Spleen (tissue), 11 donors: ENCODE measurements around the gene ZNF502. TPM values are rescaled to one million over a fixed set of nuclear protein-coding genes. Genes with fewer than 3 reads are reported as not detected.

Experiments
- DNase-seq: peaks from one replicate; pipeline ENCODE4 v3.0.0-alpha.2; 2020
- H3K27ac ChIP-seq, 8 donors: fragments of 200-600 bp; sonication (generic) in 7 of 8; 1 replicate in 4 of 8; 2 replicates in 4 of 8; pipeline versions ENCODE4 v1.5.0 to v1.8.0; 2016 to 2021; ENCODE audit warnings: inconsistent platforms in 4 of 8, mild to moderate bottlenecking in 4 of 8, moderate library complexity in 1 of 8
- H3K27me3 ChIP-seq, 7 donors: fragments of 200-600 bp; sonication (generic) in 6 of 7; replicated peaks in 1 of 7; 1 replicate in 4 of 7; 2 replicates in 3 of 7; pipeline versions ENCODE4 v1.5.0 to v1.8.0; 2016 to 2021; ENCODE audit warnings: inconsistent platforms in 3 of 7, mild to moderate bottlenecking in 1 of 7
- H3K36me3 ChIP-seq, 6 donors: fragments of 200-600 bp; sonication (generic) in 5 of 6; 1 replicate in 4 of 6; 2 replicates in 2 of 6; pipeline versions ENCODE4 v1.5.0 to v1.8.0; 2016 to 2021; ENCODE audit warnings: inconsistent platforms in 2 of 6
- H3K4me1 ChIP-seq, 6 donors: fragments of 200-600 bp; sonication (generic) in 5 of 6; 1 replicate in 3 of 6; 2 replicates in 3 of 6; pipeline versions ENCODE4 v1.5.0 to v1.8.0; 2016 to 2021; ENCODE audit warnings: inconsistent platforms in 3 of 6
- H3K4me3 ChIP-seq, 8 donors: fragments of 200-600 bp; sonication (generic) in 7 of 8; 1 replicate in 4 of 8; 2 replicates in 4 of 8; pipeline versions ENCODE4 v1.5.0 to v1.8.0; 2016 to 2021; ENCODE audit warnings: inconsistent platforms in 4 of 8, mild to moderate bottlenecking in 4 of 8, moderate library complexity in 2 of 8
- H3K9me3 ChIP-seq, 8 donors: fragments of 200-600 bp; sonication (generic) in 7 of 8; 1 replicate in 4 of 8; 2 replicates in 4 of 8; pipeline versions ENCODE4 v1.5.0 to v1.8.0; 2016 to 2021; ENCODE audit warnings: inconsistent platforms in 4 of 8
- POLR2A ChIP-seq, 3 donors: fragments of 450-650 bp; IDR thresholded peaks; one replicate each; pipeline ENCODE4 v1.5.1; 2017; ENCODE audit warnings: antibody characterized with exemption in 3 of 3, mild to moderate bottlenecking in 1 of 3
- POLR2AphosphoS5 ChIP-seq, 3 donors: sonication (generic); formaldehyde crosslinking; IDR thresholded peaks; one replicate each; pipeline ENCODE4 v1.5.1; 2017; ENCODE audit warnings: antibody characterized with exemption in 3 of 3
- WGBS, 5 donors: extraction: QIAGEN DNeasy Blood & Tissue Kit in 3 of 5; methylation state at CpG; one replicate each; pipeline versions ENCODE4 v1.1.5 to v1.1.7; 2013 to 2018; 5-methylcytosine and 5-hydroxymethylcytosine counted together
- intact Hi-C: fragments of 100-400 bp; cut with DNase I; formaldehyde crosslinking; loops from one replicate; pipeline ENCODE4 v1.15.0; 2023; ENCODE audit warnings: low total_unique reads
- polyA plus RNA-seq, 3 donors: library from polyadenylated mRNA; stranded (reverse); fragments of 200-250 nt; gene quantifications; one replicate each; pipeline ENCODE4 v1.2.1, GENCODE V29; 2013
- total RNA-seq, 7 donors: library from RNA; depleted of rRNA in 3 of 7; stranded (reverse); fragments of >200 nt in 3 of 7; fragmentation: NEBNext Ultra II Directional in 4 of 7; extraction: Animal tissue kit (Norgen Biotek cat#: 25700) in 4 of 7; gene quantifications; one replicate each; pipeline versions ENCODE4 v1.1.0 to v1.2.1, GENCODE V29; 2016 to 2021
- TF ChIP-seq, protein P1 (sequence below), 11 experiments: fragments of 200-600 bp in 7 of 11; fragments of 450-650 bp in 4 of 11; sonication (generic) in 4 of 11; IDR thresholded peaks in 8 of 11; conservative IDR thresholded peaks in 3 of 11; 1 replicate in 7 of 11; 2 replicates in 4 of 11; pipeline versions ENCODE4 v1.4.0 to v1.8.0; 2016 to 2021; ENCODE audit warnings: antibody characterized with exemption in 11 of 11, inconsistent platforms in 4 of 11, mild to moderate bottlenecking in 1 of 11
- donor health status: healthy with polysubstance abuse.
- donor health status: DM: no; HTN: no; CAD: no; lungs with moderate emphysema.
- donor health status: DM: no; HTN: no; CAD: no.
- donor health status: Bipolar disorder and iron deficiency.
- donor health status: healthy.
- donor health status: DM: no; HTN: no; CAD: no.
- donor health status: DM: yes; HTN: yes; CAD: no.

The ZNF502 gene
- total and polyA plus RNA-seq, 10 donors = 2.8 to 5.9 (median 4.2) TPM

DNA sequence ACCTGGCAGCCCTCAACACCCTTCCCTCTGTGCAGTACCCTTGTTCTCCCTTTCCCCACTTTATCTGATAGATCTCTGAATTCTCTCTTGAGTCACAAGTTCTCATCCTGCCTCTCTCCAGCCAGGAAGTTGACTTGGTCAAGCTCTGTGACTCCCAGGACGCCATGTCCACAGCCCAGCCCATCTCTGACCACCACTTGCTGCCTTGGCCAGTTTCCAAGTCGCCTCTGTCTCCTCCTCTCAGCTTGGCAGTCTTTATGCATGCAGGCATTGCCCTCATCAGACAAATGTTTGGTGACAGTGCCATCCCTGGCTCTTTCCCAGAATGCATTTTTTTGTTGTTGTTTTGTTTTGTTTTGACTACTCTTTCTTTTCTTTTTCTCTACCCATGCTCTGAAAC is 38.2 kb upstream of the ZNF502 start:
- intact Hi-C loops = no loop called here
- Histone ChIP-seq H3K4me3 (no peak overlapping the region), H3K27me3 (no peaks in the 10 kb centered on the region), H3K4me1 (no peaks in the 10 kb centered on the region), H3K27ac (no peak overlapping the region), H3K9me3 (peaks cover 0 to 32% (median 4%) of the 10 kb centered on the region in 8 donors), H3K36me3 (no peaks in the 10 kb centered on the region)
- DNase-seq = no peak
- 54 to 77% (median 57%) methylated on average over 2 of the region's 2 CpGs for WGBS, 5 donors
- TF ChIP-seq, protein P1, sequence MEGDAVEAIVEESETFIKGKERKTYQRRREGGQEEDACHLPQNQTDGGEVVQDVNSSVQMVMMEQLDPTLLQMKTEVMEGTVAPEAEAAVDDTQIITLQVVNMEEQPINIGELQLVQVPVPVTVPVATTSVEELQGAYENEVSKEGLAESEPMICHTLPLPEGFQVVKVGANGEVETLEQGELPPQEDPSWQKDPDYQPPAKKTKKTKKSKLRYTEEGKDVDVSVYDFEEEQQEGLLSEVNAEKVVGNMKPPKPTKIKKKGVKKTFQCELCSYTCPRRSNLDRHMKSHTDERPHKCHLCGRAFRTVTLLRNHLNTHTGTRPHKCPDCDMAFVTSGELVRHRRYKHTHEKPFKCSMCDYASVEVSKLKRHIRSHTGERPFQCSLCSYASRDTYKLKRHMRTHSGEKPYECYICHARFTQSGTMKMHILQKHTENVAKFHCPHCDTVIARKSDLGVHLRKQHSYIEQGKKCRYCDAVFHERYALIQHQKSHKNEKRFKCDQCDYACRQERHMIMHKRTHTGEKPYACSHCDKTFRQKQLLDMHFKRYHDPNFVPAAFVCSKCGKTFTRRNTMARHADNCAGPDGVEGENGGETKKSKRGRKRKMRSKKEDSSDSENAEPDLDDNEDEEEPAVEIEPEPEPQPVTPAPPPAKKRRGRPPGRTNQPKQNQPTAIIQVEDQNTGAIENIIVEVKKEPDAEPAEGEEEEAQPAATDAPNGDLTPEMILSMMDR (IDR thresholded peaks at IDR 0.05 in 8 of 11, conservative IDR thresholded peaks at IDR 0.05 in 3 of 11) = no peak
- TF ChIP-seq POLR2AphosphoS5 (IDR thresholded peaks at IDR 0.05) = no peak
- no peak for TF ChIP-seq POLR2A (IDR thresholded peaks at IDR 0.05)

DNA sequence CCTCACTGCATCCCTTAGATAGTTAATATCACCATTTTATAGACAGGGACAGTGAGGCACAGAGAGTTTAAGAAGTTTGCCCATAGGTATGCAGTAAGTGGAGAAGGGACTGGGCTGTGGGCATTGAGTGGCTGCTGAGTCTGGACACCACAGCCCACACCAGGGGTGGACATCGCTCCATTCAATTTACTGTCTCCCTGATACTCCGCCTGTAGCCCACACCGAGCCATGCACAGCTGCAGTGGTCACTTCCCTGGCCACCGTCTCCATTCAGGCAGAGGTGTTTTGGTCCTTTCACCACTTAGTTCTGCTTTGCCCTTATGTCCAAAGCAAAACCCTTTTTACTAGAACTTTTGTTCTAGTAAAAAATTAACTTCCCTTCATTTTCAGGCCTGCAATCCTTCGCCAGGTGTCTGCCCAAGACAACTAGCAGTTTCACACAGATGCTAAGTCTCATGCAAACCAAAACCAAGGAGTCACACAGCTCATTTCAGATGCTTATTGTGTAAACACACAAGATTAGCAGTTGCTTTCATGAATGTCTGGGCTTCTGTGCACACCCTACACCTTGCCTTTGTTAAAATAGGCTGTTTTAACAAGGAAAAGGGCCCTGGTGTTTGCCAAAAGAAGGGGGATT is 33.9 kb upstream of the ZNF502 start:
- TF ChIP-seq POLR2AphosphoS5 (IDR thresholded peaks at IDR 0.05) (no peak), POLR2A (IDR thresholded peaks at IDR 0.05) (no peak)
- WGBS, 5 donors = 93 to 96% (median 94%) methylated on average over 5 of the region's 5 CpGs
- no peak overlapping the region for H3K4me3 ChIP-seq
- H3K27ac ChIP-seq = no peak overlapping the region
- H3K9me3 ChIP-seq = peaks cover 0 to 69% (median 30%) of the 10 kb centered on the region in 8 donors
- intact Hi-C loops = no loop called here
- no peaks in the 10 kb centered on the region for H3K4me1 ChIP-seq
- peaks cover 0 to 28% (median under 1%) of the 10 kb centered on the region in 6 donors for H3K36me3 ChIP-seq
- H3K27me3 ChIP-seq = no peaks in the 10 kb centered on the region
- no peak for DNase-seq

DNA sequence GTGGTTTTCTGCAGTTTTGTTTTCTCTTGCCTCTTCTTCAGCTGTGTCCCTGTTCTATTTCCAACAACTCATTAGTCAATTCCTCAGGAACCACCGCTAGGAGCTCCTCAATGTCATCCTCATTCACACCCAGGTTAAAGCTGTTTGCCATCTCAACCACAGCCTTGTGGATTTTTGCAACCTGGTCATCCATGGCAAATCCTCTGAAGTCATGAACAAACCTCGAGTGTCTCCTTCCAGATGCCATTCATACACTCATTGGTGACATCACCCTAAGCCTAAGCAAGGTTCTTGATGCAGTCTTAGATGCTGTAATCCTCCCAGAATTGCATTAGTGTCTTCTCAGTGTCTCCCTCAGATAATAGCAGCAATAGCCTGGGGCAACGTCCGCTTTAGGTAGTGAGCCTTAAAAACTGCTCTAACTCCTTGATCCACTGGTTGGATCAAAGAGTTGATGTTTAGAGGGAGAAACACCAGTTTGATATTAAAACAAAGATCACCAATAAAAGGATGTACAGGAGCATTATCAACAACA is 31.5 kb upstream of the ZNF502 start:
- Histone ChIP-seq H3K27ac (no peak overlapping the region), H3K4me3 (no peak overlapping the region), H3K27me3 (peaks cover 0 to 8% (median 0%) of the 10 kb centered on the region in 7 donors), H3K36me3 (peaks cover 0 to 36% (median 4%) of the 10 kb centered on the region in 6 donors), H3K4me1 (peaks cover 0 to 17% (median 8%) of the 10 kb centered on the region in 6 donors), H3K9me3 (peaks cover 0 to 66% (median 35%) of the 10 kb centered on the region in 8 donors)
- 93 to 97% (median 96%) methylated on average over 4 of the region's 4 CpGs for WGBS, 5 donors
- no peak for DNase-seq
- TF ChIP-seq POLR2A (IDR thresholded peaks at IDR 0.05) (no peak), POLR2AphosphoS5 (IDR thresholded peaks at IDR 0.05) (no peak)
- TF ChIP-seq, protein P1 (IDR thresholded peaks at IDR 0.05 in 8 of 11, conservative IDR thresholded peaks at IDR 0.05 in 3 of 11) = no peak
- intact Hi-C loops = no loop called here

DNA sequence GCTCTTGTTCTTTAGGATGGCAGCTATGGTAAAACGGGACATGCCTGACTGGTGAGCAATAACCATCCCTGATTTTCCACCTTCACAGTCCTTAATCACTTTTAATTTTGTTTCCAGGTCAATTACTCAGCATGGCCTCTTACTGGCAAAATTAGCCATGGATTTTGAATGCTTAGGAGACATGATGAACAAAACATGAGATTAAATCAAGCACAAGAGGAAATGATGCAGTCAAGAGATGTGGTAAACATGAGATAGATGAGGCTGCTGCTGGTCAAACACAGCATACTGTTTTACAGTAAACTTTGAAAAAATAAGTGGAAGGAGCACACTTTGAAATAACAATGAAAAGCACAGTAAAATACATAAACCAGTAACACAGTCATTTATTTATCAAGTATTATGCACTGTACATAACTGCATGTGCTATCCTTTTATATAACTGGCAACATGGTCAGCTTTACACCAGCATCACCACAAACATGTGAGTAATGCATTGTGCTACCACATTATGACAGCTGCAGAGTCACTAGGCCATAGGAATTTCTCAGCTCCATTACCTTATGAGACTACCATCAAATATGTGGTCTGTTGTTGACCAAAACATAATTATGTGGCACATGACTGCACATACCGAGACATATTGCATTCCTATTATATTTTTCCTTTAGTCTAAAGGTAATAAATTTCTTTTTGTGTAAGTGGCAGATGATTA is 30.1 kb upstream of the ZNF502 start:
- WGBS, 5 donors = 87 to 93% (median 89%) methylated on average over 2 of the region's 2 CpGs
- intact Hi-C loops = no loop called here
- H3K27ac ChIP-seq = no peak overlapping the region

More for the DNA sequence above, 30.1 kb upstream of the ZNF502 start:
- DNase-seq = no peak
- Histone ChIP-seq H3K36me3 (peaks cover 0 to 36% (median 4%) of the 10 kb centered on the region in 6 donors), H3K9me3 (peaks cover 0 to 66% (median 35%) of the 10 kb centered on the region in 8 donors), H3K4me3 (no peak overlapping the region), H3K27me3 (peaks cover 0 to 12% (median 0%) of the 10 kb centered on the region in 7 donors), H3K4me1 (peaks cover 0 to 18% (median 8%) of the 10 kb centered on the region in 6 donors)
- no peak for TF ChIP-seq POLR2AphosphoS5 (IDR thresholded peaks at IDR 0.05)
- TF ChIP-seq, protein P1 (IDR thresholded peaks at IDR 0.05 in 8 of 11, conservative IDR thresholded peaks at IDR 0.05 in 3 of 11) = no peak
- no peak for TF ChIP-seq POLR2A (IDR thresholded peaks at IDR 0.05)
